Posterior cingulate gyrus (tissue), 11 donors: Measurements from ENCODE around the gene FGD4.
"Not testable (repeated sequence)": the region's sequence is repeated elsewhere in the genome, so short reads cannot be mapped to it uniquely, and the experiment has no call there.

Experiments used
- DNase-seq, 10 donors: peaks; one replicate each; pipeline versions ENCODE4 v3.0.0 to v3.0.0-alpha.2; 2020 to 2021; ENCODE audit warnings: mixed read lengths in 3 of 10
- intact Hi-C: fragments of 100-400 bp; cut with DNase I; formaldehyde crosslinking; loops from one replicate; pipeline ENCODE4 v1.15.1; 2023

Gene FGD4

DNA sequence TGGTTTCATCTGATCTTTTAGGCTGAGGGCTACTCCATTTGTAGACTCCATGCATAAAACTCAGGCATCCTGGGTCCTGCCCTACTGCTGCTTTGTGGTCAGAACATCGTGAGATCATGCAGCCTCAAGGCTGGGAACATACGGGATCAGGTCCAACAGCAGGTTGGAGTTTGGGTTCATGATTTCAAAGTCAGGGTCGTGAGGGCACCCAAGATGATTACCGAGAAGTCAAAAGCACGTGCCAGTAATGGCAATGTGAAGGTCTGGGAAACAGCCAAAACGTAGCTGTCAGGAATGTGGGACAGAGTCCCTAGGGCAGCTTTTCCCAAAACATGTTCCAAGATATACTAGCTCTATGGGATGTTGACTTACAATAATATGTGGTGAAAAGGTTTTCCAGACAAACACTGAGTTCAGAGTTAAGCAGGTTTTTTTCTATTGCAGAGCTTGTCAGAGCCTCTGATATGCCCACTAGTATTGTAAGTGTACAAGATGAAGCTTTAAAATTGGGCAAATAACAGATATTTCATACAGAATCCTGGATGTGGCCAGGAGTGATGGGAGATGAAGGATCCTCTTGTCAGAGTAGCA, 149.4 kb downstream of the FGD4 start:
- intact Hi-C loops: no loop called here
- DNase-seq: peak in 1 of 10 donors; percentile 44

GRCh38 chr12:32549675-32550079, 150.3 kb downstream of the FGD4 start:
- intact Hi-C loops: no loop called here
- DNase-seq: peak in 3 of 10 donors; percentile 30 to 68 (median 44)

- intact Hi-C loops: no loop called here
- DNase-seq: peak in 1 of 10 donors; percentile 22
Observed at GRCh38 chr12:32551058-32551457, 151.7 kb downstream of the FGD4 start.

- intact Hi-C loops: no loop called here
- DNase-seq: no peak
Observed at GRCh38 chr12:32558903-32559302, 159.5 kb downstream of the FGD4 start.

DNA sequence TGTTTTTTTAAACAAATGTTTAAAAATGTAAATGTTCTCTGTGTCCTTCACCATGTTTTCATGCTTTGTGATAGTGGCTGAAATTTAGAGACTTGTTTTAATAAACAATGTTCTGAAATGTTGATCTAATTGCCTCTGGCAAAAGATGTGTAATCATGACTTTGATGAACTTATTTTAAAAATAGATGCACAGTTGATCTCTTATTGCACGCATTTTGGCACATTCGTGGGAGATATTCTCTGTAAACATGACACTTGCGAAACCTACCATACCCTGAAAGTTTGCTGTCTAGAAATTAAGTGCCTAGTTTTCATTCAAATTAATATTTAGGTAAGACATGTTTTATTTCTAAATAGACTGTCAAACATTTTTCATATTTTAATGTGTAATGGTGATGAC, 160.1 kb downstream of the FGD4 start:
- intact Hi-C loops: no loop called here
- DNase-seq: no peak

GRCh38 chr12:32560520-32560919, 161.2 kb downstream of the FGD4 start:
- DNase-seq: peak in 1 of 10 donors; percentile 36
- intact Hi-C loops: no loop called here

DNA sequence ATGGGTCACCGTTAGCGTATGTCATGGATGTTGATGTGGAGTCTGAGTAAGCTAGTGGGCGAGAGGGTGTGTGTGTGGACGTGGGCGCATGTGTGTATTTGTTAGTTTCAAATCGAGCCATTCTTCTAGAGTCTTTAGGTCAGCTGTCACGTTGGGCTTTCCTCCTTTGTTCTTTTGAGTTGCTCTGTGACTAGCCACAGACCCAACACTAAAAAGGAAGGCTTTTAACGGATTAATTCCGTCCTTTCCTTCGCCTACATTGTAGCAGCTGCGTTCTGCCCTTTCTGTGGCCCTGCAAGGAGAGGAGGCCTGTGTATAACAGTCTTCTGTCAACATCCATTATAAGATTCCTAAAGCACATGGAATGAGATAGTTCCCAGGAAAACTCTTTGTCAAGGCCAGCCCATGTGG, 162.6 kb downstream of the FGD4 start:
- no peak for DNase-seq
- intact Hi-C loops: no loop called here

DNA sequence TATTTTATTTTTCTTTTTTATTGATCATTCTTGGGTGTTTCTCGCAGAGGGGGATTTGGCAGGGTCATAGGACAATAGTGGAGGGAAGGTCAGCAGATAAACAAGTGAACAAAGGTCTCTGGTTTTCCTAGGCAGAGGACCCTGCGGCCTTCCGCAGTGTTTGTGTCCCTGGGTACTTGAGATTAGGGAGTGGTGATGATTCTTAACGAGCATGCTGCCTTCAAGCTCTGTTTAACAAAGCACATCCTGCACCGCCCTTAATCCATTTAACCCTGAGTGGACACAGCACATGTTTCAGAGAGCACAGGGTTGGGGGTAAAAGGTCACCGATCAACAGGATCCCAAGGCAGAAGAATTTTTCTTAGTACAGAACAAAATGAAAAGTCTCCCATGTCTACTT, 163.1 kb downstream of the FGD4 start:
- intact Hi-C loops, DNase-seq: not testable (repeated sequence)

GRCh38 chr12:32566663-32567295, 167.4 kb downstream of the FGD4 start:
- intact Hi-C loops: no loop called here
- DNase-seq: no peak

GRCh38 chr12:32567296-32567674, 167.9 kb downstream of the FGD4 start:
- intact Hi-C loops: no loop called here
- no peak for DNase-seq

GRCh38 chr12:32568228-32568627, 168.9 kb downstream of the FGD4 start:
- intact Hi-C loops: no loop called here
- no peak for DNase-seq

GRCh38 chr12:32569259-32569658, 169.9 kb downstream of the FGD4 start:
- no peak for DNase-seq
- intact Hi-C loops: no loop called here

DNA sequence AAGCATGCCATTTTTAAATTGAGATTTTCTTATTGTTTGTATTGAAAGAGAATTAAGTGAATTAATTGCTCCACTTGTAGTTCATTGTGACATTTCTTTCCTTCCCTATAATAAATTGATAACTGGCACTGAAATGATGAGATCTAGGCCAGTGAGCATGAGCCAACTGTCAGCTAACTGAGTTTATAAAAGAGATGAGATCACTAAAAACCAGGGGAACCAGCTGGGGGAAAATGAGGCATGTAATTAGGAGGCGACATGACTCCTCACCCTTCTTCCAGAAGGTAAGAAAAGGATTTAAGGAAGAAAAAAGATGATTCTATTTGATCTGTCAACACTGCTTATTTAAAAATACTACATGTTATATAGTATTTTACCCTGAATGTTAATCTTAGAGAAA, 175.2 kb downstream of the FGD4 start:
- DNase-seq: no peak
- intact Hi-C loops: no loop called here

DNA sequence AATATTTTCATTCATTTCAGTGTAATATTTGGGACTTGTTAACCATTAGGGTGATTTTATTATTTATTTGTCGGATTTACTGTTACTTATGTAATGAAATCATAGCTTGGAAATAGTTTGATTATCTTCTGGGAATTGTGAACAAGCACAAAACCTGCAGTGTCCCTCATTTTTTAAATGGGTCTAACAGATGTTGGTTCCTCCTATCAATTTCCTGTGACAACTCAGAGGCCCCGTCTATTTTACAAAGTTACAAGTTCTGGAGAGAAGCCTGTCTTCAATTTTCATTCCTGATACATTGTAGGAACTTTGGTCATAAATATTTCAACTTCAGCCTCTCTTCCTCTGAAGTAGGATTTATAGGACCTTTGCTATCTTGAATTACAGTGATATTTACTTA, 178.0 kb downstream of the FGD4 start:
- intact Hi-C loops: no loop called here
- no peak for DNase-seq

DNA sequence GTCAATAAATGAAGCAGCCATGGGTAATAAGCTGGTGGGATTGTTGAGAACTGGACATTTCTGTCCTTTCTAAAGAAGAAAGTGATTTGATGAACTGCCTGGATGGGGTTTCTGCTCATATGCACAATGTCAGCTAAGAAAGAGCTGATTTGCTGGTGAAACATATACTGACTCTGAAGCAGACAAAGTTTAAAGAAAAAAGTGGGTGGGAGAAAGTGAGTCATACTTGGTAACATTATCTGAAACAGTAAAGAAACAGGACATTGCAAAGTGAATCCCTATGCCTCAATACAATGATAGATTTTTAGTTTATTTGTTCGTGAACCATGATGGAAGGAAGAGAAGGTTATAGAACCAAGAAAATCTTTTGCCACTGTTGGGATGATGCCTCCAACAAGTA, 184.2 kb downstream of the FGD4 start:
- DNase-seq: no peak
- intact Hi-C loops: no loop called here

- DNase-seq: no peak
- intact Hi-C loops: no loop called here
Observed at GRCh38 chr12:32585680-32586079, 186.3 kb downstream of the FGD4 start.

DNA sequence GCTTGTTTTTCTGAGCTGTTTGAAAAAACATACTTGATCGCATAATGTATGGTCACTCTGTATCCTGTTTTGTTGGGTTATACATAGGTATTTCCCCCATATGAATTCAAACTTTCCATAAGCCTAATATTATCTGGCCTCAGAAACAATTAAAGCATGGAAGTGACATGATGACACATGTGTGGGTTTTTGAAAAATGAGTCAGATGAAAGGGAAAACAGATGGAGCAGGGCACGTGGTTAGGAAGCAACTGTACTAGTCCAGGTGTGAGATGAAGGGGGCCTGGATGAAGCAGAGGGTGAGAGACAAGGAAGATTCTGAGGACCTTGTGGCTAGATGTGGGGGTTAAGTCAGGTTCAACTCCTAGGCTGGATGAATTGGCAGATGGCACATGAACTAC, 187.0 kb downstream of the FGD4 start:
- no peak for DNase-seq
- intact Hi-C loops: no loop called here

DNA sequence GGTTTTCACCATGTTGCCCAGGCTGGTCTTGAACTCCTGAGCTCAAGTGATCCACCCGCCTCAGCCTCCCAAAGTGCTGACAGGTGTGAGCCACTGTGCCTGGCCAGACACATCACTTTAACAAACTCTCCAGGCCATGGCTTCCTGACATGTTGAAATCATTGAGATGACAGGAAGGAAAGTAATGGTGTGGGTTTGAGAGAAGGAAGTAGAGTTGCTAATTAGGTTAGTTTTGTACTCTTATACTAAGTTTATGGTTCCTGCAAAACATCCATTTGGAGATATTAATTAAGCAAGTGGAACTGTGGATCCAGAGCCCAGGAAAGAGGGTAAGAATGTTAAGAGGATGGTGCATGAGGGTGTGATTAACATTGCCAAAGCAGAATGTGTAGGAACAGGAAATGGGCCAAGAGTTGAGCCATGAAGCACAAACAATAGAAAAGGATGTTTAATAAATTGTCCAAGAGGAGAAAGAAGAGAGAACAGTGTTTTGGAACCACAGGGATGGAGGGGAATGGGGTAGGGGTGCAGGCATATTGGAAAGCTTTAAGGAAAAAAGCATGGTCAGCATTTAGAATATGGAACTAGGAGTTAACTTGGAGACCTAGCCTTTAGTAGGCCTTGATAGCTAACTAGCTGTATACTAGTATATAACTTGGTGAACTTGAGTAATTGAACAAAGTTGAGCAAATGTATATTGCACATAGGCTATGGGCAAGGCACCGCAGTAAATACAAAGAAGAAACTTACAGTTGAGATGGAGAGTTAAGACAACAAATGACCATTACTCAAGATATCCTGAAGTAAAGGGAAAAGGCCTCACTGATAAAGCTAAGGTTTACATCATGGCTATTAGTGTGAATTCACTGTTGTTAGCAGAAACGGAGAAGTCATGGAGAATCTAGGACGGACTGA, 188.5 kb downstream of the FGD4 start:
- intact Hi-C loops: no loop called here
- no peak for DNase-seq

GRCh38 chr12:32588604-32589003, 189.2 kb downstream of the FGD4 start:
- intact Hi-C loops: no loop called here
- DNase-seq: no peak

DNA sequence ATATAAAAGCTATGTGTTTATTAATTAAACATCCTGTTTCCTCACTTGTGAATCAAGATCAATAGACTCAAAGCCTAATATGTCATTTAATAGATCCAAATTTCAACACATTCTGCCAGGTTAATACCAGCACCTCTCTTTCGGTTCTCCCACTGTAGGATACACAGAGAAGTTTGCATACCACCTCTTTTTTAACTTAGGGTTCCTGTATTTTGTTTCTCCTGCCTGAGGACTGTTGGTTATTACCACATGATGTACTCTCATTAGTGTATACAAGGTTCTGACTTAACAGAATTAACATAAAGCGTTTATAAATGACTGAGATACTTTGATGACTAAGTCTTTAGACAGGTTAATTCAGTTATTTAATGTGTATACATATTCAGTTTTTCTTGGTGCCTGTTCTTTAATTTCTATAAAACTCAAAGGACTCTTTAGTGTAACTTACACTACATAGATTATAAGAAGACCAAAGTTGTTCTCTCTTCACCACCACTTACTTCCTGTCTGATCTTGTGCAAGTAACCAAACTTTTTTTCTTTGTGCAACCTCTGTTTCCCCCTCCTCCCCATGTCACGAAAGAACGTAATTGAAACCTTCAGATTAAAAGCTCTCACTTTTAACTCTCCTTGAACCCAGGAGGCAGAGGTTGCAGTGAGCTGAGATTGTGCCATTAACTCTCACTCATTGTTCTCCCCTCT, 190.0 kb downstream of the FGD4 start:
- DNase-seq: no peak

DNA sequence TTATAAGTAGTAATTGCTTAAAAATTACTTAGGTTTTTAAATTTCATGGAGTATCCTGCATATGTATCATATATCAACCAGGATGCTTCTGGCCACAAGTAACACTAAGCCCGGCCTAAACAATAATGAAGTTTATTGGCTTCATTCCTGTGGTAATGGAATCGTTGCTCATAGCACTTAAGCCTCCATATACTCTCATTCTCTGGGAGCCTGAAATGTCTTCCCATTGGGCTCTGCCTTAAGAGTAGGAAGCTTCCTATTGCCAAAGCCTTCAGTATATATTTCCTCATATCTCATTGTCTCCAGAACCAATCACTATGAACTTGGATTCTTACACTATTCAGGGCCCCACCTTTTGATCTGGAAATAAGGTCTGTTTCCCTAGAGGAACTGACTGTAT, 195.9 kb downstream of the FGD4 start:
- intact Hi-C loops: no loop called here
- DNase-seq: no peak

More for the DNA sequence above, 190.0 kb downstream of the FGD4 start:
- intact Hi-C loops: no loop called here
